GM21717 (cell line): Measurements from ENCODE around the gene TOP2A.

Experiments used
- ATAC-seq: cut with Tn5 transposase; IDR thresholded peaks from one replicate; pipeline ENCODE4 v1.9.1; 2021; ENCODE audit warnings: mild to moderate bottlenecking, moderate library complexity; ENCODE audit not compliant: unreplicated experiment

The TOP2A gene

DNA sequence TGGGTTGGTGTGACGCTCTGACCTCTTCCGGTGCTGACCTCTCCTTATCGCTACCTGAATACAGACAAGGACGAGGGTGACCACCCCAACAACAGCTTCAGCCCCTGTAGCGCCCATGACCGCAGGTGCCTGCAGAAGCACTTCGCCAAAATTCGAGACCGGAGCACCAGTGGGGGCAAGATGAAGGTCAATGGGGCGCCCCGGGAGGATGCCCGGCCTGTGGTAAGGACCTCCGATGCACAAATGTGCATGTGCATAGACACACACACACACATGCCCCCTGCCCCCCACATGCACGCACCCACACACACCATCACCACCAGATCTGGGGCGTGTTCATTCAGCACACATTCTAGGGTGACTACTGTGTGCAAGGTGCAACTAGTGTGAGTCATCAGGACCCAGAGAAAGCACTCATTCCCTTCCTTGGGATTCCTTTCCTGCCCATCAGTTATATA, 35.3 kb upstream of the TOP2A start:
- ATAC-seq = no peak

DNA sequence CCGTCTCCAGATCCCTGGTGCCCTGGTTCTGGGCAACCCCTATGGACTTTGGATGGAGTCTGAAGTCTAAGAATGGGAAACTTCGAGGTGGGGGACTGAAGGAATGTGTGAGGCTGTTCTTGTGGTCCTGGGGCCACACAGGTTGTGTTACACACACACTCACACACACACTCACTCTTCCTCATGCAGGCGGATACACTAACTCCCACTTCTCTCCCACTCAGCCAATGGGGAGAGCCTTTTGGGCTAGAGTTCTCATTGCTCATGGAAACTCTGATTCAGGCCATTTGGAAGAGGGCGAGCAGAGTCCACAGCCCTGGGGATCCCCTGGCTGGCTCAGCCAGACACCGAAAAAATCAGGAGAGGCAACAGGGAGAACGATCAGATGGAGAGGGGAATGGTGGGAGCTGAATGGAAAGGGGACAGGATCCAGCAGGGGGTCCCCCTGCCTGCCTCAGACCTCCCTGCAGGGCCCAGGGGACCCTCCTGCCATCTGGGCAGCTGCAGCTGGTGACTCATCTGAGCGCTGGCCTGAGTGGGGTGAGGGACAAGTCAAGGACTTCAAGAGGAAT, 34.6 kb upstream of the TOP2A start:
- ATAC-seq = no peak

GRCh38 chr17:40451420-40451819, 33.7 kb upstream of the TOP2A start:
- no peak for ATAC-seq

DNA sequence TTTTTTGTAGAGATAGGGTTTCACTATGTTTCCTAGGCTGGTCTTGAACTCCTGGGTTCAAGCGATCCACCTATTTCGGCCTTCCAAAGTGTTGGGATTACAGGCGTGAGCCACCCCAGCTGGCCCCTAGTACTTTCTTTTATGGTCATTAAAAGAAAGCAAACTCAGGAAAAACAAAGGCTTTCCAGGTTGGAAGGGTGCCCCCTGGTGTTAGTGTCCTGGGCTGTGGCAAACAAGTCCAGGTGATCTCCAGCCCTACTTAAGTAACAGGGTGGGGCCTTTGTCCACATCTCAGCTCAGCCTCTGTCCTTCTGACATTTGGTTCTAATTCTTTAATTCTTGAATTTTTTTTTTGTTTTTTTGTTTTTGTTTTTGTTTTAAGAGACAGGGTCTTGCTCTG, 32.5 kb upstream of the TOP2A start:
- no peak for ATAC-seq

GRCh38 chr17:40448639-40449261, 31.1 kb upstream of the TOP2A start:
- ATAC-seq = no peak

DNA sequence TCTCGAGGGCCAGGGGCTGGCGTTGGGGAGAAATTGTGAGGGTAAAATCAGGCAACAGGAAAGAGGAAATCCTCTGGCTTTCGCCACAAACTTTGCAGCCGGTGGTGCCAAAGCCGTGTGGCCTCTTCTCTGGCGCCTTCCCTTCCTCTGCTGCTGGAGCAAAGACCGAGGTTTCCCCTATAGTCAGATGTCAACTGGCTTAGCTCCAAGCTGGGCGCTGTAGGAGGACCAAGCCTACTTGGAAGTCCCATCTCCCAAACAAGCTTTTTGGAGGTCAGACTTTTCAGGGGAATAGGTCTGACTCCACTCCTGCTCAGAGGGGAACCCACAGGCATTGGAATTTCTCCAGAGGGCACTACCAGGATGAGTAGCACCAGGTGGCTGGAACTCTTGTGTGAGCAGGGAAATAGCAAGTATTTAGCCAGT, 30.5 kb upstream of the TOP2A start:
- no peak for ATAC-seq

DNA sequence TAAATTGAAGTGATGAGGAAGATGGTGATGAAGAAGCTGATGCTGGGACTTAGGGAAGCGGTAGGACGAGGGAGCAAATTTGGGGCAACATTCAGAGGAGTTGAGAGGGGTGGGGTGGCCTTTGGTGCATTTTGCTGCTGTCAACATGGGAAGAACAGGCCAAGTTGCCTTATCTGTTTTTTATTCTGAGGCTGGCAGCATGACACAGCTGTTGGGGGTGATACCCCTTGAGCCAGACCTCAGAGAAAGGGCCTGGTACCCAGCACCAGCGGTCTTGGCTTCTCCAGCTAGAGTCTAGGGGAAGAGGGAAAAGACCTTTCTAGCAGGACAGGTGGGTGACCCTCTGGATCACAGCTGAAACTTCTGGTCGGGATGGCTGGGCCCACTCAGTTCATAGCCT, 30.1 kb upstream of the TOP2A start:
- ATAC-seq = no peak

GRCh38 chr17:40447148-40447644, 29.5 kb upstream of the TOP2A start:
- no peak for ATAC-seq

DNA sequence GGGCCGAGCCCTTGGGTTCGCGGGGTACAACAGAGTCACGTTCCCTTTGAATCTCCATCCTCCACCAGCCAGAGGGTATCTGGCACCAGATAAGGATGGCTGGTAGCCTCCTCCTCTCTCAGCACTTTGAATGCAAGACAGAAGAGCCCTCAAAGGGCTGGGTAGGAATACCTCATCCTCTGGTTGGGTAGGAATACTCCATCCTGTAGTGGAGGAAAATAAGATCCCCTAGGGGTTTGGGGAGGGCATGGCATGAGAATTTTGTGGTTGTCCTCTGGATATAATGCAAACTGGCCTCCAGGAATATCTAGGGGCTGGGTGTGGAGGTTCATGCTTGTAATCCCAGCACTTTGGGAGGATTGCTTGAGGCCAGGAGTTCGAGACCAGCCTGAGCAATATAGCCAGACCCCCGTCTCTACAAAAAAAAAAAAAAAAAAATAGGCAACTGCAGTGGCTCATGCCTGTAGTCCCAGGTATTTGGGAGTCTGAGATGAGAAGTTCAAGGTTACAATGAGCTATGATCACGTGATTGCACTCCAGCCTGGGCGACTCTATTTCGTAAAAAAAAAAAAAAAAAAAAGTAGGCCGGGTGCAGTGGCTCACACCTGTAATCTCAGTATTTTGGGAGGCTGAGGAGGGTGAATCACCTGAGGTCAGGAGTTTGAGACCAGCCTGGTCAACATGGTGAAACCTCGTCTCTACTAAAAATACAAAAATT, 28.2 kb upstream of the TOP2A start:
- ATAC-seq = no peak

DNA sequence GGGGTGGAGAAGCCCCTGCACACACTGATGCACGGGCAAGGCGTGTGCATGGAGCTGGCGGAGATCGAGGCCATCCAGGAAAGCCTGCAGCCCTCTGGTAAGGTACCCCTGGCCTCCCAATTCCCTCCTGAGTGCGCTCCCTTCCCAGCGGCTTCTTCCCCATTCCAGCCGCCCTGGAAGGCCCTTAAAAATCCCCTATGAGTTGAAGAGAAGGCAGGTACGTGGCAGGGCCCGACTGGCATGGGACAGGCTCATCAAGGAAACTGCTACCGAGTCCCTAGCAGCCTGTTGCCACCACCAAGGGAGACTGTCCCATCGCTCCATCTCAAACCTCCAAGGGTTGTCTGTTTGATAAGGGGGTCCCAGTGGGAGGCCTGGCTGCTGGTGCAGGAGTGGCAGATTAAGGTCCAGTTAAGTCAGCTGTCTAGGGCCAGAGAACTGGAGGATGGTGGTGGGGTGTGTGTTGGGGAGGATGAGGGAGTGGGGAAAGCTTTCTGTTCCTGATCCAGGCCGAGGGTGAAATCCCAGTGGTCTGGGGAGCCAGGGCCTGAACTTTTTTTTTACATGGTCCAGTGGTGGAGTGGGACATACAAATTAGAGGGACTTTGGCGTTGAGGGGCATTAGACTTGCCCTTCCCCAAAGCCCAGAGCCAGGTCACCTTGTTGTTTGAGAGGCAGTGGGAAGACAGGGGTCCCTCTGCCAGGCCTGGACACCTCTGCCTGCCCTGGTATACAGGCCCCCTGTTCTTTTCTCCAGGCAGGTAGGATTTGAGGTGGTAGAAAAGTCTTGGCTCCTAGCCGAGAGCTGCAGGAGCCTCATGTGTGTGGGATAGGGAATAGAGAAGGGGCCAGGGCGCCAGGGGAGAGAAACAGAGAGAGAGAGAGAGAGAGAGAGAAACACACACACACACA, 26.5 kb upstream of the TOP2A start:
- no peak for ATAC-seq

GRCh38 chr17:40443196-40443987, 25.7 kb upstream of the TOP2A start, which contains the start of gene IGFBP4:
Gene IGFBP4, plus strand, starts transcription at chr17:40443450. Its CDS starts 286 bp downstream, at chr17:40443736.
- no peak for ATAC-seq

DNA sequence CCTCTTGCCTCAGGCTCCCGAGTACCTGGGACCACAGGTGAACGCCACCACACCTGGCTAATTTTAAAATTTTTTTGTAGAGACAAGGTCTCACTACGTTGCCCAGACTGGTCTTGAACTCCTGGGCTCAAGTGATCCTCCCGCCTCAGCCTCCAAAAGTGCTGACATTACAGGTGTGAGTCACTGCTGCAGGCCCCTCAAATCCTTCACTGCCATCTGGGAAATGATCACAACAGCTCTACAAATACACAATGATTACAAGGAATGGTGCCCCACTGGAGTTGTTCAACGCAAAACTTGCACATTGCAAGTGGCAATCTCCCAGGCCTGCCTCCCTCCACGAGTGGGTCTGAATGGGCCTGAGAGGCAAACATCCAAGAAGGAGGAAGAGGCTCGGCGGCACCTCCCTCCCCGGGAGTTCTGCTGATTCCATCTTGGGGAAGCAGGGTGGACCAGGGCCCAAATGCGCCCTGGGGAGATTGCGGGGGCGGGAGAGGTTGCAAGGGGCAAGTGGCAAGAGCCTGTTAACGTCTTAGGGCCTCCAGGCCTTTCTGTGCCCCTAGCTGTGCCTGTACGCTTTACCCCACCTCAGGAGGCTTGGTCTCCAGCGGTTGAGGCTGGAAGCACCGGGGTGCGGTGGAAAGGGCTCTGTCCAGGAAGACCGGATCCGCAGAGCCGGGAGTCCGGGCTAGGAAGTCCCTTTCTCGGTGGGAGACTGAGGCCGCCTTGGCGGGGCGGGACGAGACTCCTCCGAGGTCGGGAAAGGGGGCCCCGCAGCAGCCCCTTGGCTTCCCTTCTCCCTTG, 24.9 kb upstream of the TOP2A start:
- ATAC-seq = no peak

DNA sequence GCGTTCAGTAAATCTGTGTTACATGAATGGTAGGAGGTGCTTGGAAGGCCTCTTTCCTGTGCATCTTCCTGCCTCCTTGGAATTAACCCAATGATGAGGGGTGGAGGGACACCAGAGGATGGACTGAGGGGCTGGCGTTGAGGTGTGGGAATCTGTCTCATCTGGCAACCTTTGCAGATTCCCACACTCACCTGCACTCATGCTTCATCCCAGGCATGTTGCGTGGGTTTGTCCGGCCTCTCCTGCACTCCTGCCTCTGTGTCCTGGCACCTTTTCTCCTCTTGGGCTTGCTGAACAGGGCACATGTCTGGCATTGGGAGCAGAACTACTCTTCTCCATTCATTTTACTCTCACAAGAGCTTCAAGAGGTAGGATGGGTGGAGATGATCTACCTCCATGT, 22.5 kb upstream of the TOP2A start:
- no peak for ATAC-seq

DNA sequence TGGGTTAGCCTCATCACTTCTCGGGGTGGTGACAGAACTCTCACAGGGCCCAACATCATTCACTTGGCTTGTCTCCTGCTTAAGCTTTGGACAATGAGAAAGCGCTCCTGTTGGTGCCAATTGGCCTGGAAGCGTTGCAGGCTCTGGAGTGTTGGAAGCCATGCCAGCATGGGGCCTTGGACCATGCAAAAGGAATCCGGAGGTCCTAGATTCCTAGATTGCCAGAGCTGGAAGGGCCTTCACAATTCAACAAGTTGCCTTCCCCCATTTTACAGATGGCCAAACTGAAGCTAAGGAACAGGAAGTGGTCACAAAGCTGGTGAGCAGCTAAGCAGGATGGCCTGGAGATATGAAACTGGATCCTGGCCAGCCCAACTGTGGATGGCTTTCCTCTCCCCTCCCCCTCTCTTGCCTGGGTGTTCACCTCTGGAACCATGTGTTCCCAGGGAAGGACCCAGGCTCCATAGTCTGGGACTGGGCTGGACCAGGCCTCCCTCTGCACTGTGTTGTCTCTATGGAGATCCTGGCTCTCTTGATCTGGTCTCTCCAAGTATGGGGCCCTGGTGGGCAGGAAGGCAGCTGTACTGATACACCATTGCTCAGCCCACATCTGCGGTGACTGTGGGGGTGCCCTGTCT, 19.5 kb upstream of the TOP2A start:
- no peak for ATAC-seq

- ATAC-seq = no peak
Measured at GRCh38 chr17:40436636-40437035, 18.9 kb upstream of the TOP2A start.

GRCh38 chr17:40433551-40434415, 16.1 kb upstream of the TOP2A start:
- no peak for ATAC-seq

DNA sequence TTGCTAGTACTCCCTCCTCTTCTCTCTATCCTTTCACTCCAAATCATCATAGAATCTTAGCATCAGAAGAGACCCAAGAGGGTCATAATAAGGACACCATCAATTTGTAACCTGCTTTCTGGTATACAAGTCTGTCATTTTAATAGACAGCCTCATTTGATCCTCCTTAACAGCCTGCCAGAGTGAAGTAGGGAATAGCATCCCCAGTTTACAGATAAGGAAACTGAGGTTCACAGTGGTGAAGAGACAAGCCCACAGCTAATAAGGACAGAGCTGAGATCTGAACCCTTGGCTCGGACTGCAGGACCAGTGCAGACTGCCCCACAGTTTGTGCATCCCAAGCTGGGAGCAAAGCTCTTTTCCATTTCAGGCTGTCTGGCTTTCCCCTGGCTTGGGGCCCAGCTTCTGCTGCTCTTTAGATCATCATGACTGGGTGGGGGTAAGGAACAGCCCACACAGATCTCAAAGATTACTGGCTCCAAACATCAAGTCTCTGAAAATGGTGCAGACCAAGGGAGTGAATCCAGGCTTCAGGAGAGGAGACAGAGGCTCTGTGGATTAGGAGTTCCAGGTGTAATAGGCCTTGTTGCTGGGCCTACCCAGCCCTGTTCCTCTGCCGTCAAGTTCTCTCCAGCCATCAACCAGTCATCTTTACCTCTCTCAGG, 15.3 kb upstream of the TOP2A start:
- no peak for ATAC-seq
